ENCODE data around the gene SLIT3. TPM values are rescaled to one million over a fixed set of nuclear protein-coding genes. Genes with fewer than 3 reads are reported as not detected.
A peak's percentile ranks its signal among the peaks of the same experiment; 100 is the strongest.

Gene SLIT3
- total RNA-seq, 2 experiments from 2014 or later: 5.4 to 7.3 TPM

GRCh38 chr5:168683927-168684295 is 617.0 kb downstream of the SLIT3 start:
- no peak overlapping the region for H3K4me3 Mint-ChIP-seq
- no peaks in the 10 kb centered on the region for H3K36me3 Mint-ChIP-seq (ENCODE audit: low read depth)
- ChIA-PET CTCF (interaction anchor here (0.9 kb wide), 1 partner anchor 30 kb away, joined by 3 read pairs; no protein-coding TSS in a partner anchor), POLR2A (no interaction called here)
- H3K27me3 Mint-ChIP-seq: no peaks in the 10 kb centered on the region
- ATAC-seq (no peak), DNase-seq (no peak)
- intact Hi-C loops (cut with DNase I, micrococcal nuclease): no loop called here
- H3K27ac Mint-ChIP-seq: peak overlapping the region; percentile 22
- no peaks in the 10 kb centered on the region for H3K9me3 Mint-ChIP-seq (ENCODE audit: low read depth)
- peaks cover 28% of the 10 kb centered on the region for H3K4me1 Mint-ChIP-seq

- Mint-ChIP-seq H3K4me3 (no peak overlapping the region), H3K36me3 (ENCODE audit: low read depth) (no peaks in the 10 kb centered on the region), H3K4me1 (peaks cover 28% of the 10 kb centered on the region), H3K27ac (peak overlapping the region; percentile 22), H3K27me3 (no peaks in the 10 kb centered on the region), H3K9me3 (ENCODE audit: low read depth) (no peaks in the 10 kb centered on the region)
- ATAC-seq (peak; percentile 80), DNase-seq (peak; percentile 74)
- CTCF ChIA-PET: interaction anchor here (0.6 to 0.9 kb wide), 4 partner anchors 30 to 1081 kb away, joined by 3 read pairs; no protein-coding TSS in a partner anchor
- POLR2A ChIA-PET: no interaction called here
- intact Hi-C loops (cut with DNase I, micrococcal nuclease): no loop called here
These were observed 617.6 kb downstream of the SLIT3 start for GRCh38 chr5:168683247-168683926.

- Mint-ChIP-seq H3K27ac (peak overlapping the region; percentile 17), H3K27me3 (no peaks in the 10 kb centered on the region), H3K4me3 (no peak overlapping the region), H3K4me1 (peaks cover 28% of the 10 kb centered on the region), H3K36me3 (ENCODE audit: low read depth) (no peaks in the 10 kb centered on the region), H3K9me3 (ENCODE audit: low read depth) (no peaks in the 10 kb centered on the region)
- ChIA-PET CTCF (interaction anchor here (0.5 to 1.3 kb wide), 5 partner anchors 11 to 1017 kb away, joined by 3 read pairs; no protein-coding TSS in a partner anchor), POLR2A (no interaction called here)
- DNase-seq (peak; percentile 64), ATAC-seq (peak; percentile 74)
- intact Hi-C loops (cut with DNase I, micrococcal nuclease): loop anchor here (1.0 to 2.0 kb wide), 2 partner anchors 193 to 265 kb away; no protein-coding TSS in a partner anchor
These were observed 619.3 kb downstream of the SLIT3 start for GRCh38 chr5:168681556-168682183.

- intact Hi-C loops (cut with DNase I, micrococcal nuclease): loop anchor here in 1 of 2 experiments (1.0 to 2.0 kb wide), 3 partner anchors 194 to 270 kb away; no protein-coding TSS in a partner anchor
- H3K27me3 Mint-ChIP-seq: no peaks in the 10 kb centered on the region
- no peak for DNase-seq
- H3K36me3 Mint-ChIP-seq (ENCODE audit: low read depth): no peaks in the 10 kb centered on the region
- H3K4me3 Mint-ChIP-seq: no peak overlapping the region
- peaks cover 28% of the 10 kb centered on the region for H3K4me1 Mint-ChIP-seq
- CTCF ChIA-PET: interaction anchor here (0.7 to 1.9 kb wide), 8 partner anchors 8 to 979 kb away, joined by 3 to 9 read pairs (median 4); no protein-coding TSS in a partner anchor
- H3K9me3 Mint-ChIP-seq (ENCODE audit: low read depth): no peaks in the 10 kb centered on the region
- POLR2A ChIA-PET: no interaction called here
- ATAC-seq: no peak
- peak overlapping the region; percentile 26 for H3K27ac Mint-ChIP-seq
These were observed 620.5 kb downstream of the SLIT3 start for GRCh38 chr5:168680395-168680794.

GRCh38 chr5:168679515-168679920 is 621.4 kb downstream of the SLIT3 start:
- ATAC-seq: peak; percentile 28
- CTCF ChIA-PET: interaction anchor here (0.6 to 1.9 kb wide), 10 partner anchors 9 to 901 kb away, joined by 3 to 9 read pairs (median 4); no protein-coding TSS in a partner anchor
- H3K27ac Mint-ChIP-seq: no peak overlapping the region

GRCh38 chr5:168676501-168676900 is 624.4 kb downstream of the SLIT3 start:
- POLR2A ChIA-PET: no interaction called here
- intact Hi-C loops (cut with DNase I, micrococcal nuclease): loop anchor here (5.0 kb wide), 2 partner anchors 311 to 409 kb away; no protein-coding TSS in a partner anchor

More at GRCh38 chr5:168679515-168679920, 621.4 kb downstream of the SLIT3 start:
- Mint-ChIP-seq H3K4me3 (no peak overlapping the region), H3K4me1 (peaks cover 28% of the 10 kb centered on the region), H3K9me3 (ENCODE audit: low read depth) (no peaks in the 10 kb centered on the region), H3K27me3 (no peaks in the 10 kb centered on the region), H3K36me3 (ENCODE audit: low read depth) (no peaks in the 10 kb centered on the region)
- peak; percentile 84 for DNase-seq
- intact Hi-C loops (cut with DNase I, micrococcal nuclease): loop anchor here (1.0 to 5.0 kb wide), 8 partner anchors 69 to 902 kb away; no protein-coding TSS in a partner anchor
- POLR2A ChIA-PET: no interaction called here

GRCh38 chr5:168675883-168676408 is 625.0 kb downstream of the SLIT3 start:
- no peaks in the 10 kb centered on the region for H3K9me3 Mint-ChIP-seq (ENCODE audit: low read depth)
- DNase-seq: no peak
- no peak for ATAC-seq
- CTCF ChIA-PET: interaction anchor here (1.2 kb wide), 1 partner anchor 304 kb away, joined by 3 read pairs; no protein-coding TSS in a partner anchor
- no peak overlapping the region for H3K4me3 Mint-ChIP-seq
- POLR2A ChIA-PET: no interaction called here
- intact Hi-C loops (cut with DNase I, micrococcal nuclease): loop anchor here (5.0 kb wide), 2 partner anchors 311 to 409 kb away; no protein-coding TSS in a partner anchor
- H3K4me1 Mint-ChIP-seq: peaks cover 4% of the 10 kb centered on the region
- H3K36me3 Mint-ChIP-seq (ENCODE audit: low read depth): no peaks in the 10 kb centered on the region
- H3K27ac Mint-ChIP-seq: no peak overlapping the region
- no peaks in the 10 kb centered on the region for H3K27me3 Mint-ChIP-seq

More at GRCh38 chr5:168676501-168676900, 624.4 kb downstream of the SLIT3 start:
- no peaks in the 10 kb centered on the region for H3K27me3 Mint-ChIP-seq
- no peak overlapping the region for H3K4me3 Mint-ChIP-seq
- CTCF ChIA-PET: interaction anchor here (1.2 kb wide), 1 partner anchor 303 kb away, joined by 3 read pairs; no protein-coding TSS in a partner anchor
- peaks cover 8% of the 10 kb centered on the region for H3K4me1 Mint-ChIP-seq
- ATAC-seq: no peak
- no peaks in the 10 kb centered on the region for H3K9me3 Mint-ChIP-seq (ENCODE audit: low read depth)
- no peaks in the 10 kb centered on the region for H3K36me3 Mint-ChIP-seq (ENCODE audit: low read depth)
- no peak overlapping the region for H3K27ac Mint-ChIP-seq
- no peak for DNase-seq

- Mint-ChIP-seq H3K9me3 (ENCODE audit: low read depth) (no peaks in the 10 kb centered on the region), H3K27me3 (no peaks in the 10 kb centered on the region), H3K4me1 (no peaks in the 10 kb centered on the region), H3K4me3 (no peak overlapping the region), H3K27ac (no peak overlapping the region), H3K36me3 (ENCODE audit: low read depth) (no peaks in the 10 kb centered on the region)
- intact Hi-C loops (cut with DNase I, micrococcal nuclease): loop anchor here (5.0 kb wide), 2 partner anchors 312 to 408 kb away; no protein-coding TSS in a partner anchor
- ATAC-seq (no peak), DNase-seq (no peak)
- ChIA-PET POLR2A (no interaction called here), CTCF (no interaction called here)
These were observed 626.0 kb downstream of the SLIT3 start for GRCh38 chr5:168674893-168675482.

GRCh38 chr5:168672888-168673287 is 628.1 kb downstream of the SLIT3 start:
- no peaks in the 10 kb centered on the region for H3K4me1 Mint-ChIP-seq
- no peaks in the 10 kb centered on the region for H3K27me3 Mint-ChIP-seq
- intact Hi-C loops (cut with DNase I, micrococcal nuclease): no loop called here
- H3K4me3 Mint-ChIP-seq: no peak overlapping the region
- POLR2A ChIA-PET: no interaction called here
- ATAC-seq (no peak), DNase-seq (no peak)
- no peak overlapping the region for H3K27ac Mint-ChIP-seq
- CTCF ChIA-PET: no interaction called here
- H3K36me3 Mint-ChIP-seq (ENCODE audit: low read depth): no peaks in the 10 kb centered on the region
- no peaks in the 10 kb centered on the region for H3K9me3 Mint-ChIP-seq (ENCODE audit: low read depth)

GRCh38 chr5:168672016-168672415 is 628.9 kb downstream of the SLIT3 start:
- H3K4me1 Mint-ChIP-seq: no peaks in the 10 kb centered on the region
- no peak for ATAC-seq
- intact Hi-C loops (cut with DNase I, micrococcal nuclease): no loop called here
- DNase-seq: no peak
- no peak overlapping the region for H3K4me3 Mint-ChIP-seq
- no peaks in the 10 kb centered on the region for H3K9me3 Mint-ChIP-seq (ENCODE audit: low read depth)
- no peaks in the 10 kb centered on the region for H3K36me3 Mint-ChIP-seq (ENCODE audit: low read depth)
- ChIA-PET POLR2A (no interaction called here), CTCF (no interaction called here)
- no peaks in the 10 kb centered on the region for H3K27me3 Mint-ChIP-seq
- H3K27ac Mint-ChIP-seq: no peak overlapping the region

- H3K4me1 Mint-ChIP-seq: no peaks in the 10 kb centered on the region
- H3K36me3 Mint-ChIP-seq (ENCODE audit: low read depth): no peaks in the 10 kb centered on the region
- H3K27ac Mint-ChIP-seq: no peak overlapping the region
- CTCF ChIA-PET: interaction anchor here (0.6 to 1.0 kb wide), 3 partner anchors 10 to 522 kb away, joined by 3 read pairs; no protein-coding TSS in a partner anchor
- ATAC-seq: no peak
- H3K4me3 Mint-ChIP-seq: no peak overlapping the region
- POLR2A ChIA-PET: no interaction called here
- no peak for DNase-seq
- H3K9me3 Mint-ChIP-seq (ENCODE audit: low read depth): no peaks in the 10 kb centered on the region
- no peaks in the 10 kb centered on the region for H3K27me3 Mint-ChIP-seq
- intact Hi-C loops (cut with DNase I, micrococcal nuclease): no loop called here
These were observed 629.9 kb downstream of the SLIT3 start for GRCh38 chr5:168670881-168671575.

Measured in activated CD4-positive, alpha-beta T cell treated with anti-CD3 and anti-CD28 coated beads for 36 hours (primary cell).